Neural progenitor cell (in vitro differentiated cells): ENCODE results near the gene TMEM108. TPM values are rescaled to one million over a fixed set of nuclear protein-coding genes. Genes with fewer than 3 reads are reported as not detected.

ENCODE experiments used
- DNase-seq: peaks from one replicate; pipeline ENCODE4 v3.0.0-alpha.2; 2016; ENCODE audit warnings: low spot score
- H2AFZ ChIP-seq: fragments of 200-600 bp; sonication (generic); replicated peaks from 2 replicates; pipeline ENCODE4 v1.6.1; 2016; ENCODE audit warnings: antibody characterized with exemption
- H3F3A ChIP-seq: fragments of 200-600 bp; sonication (generic); 2 replicates; pipeline ENCODE4 v1.6.1; 2016; ENCODE audit warnings: antibody characterized with exemption, low read depth
- H3K27ac ChIP-seq: fragments of 200-600 bp; sonication (generic); 2 replicates; pipeline ENCODE4 v1.5.1; 2016; ENCODE audit warnings: mild to moderate bottlenecking
- H3K27me3 ChIP-seq: fragments of 200-600 bp; sonication (generic); 2 replicates; pipeline ENCODE4 v1.6.1; 2016; ENCODE audit warnings: mild to moderate bottlenecking, moderate library complexity
- H3K36me3 ChIP-seq: fragments of 200-600 bp; sonication (generic); 2 replicates; pipeline ENCODE4 v1.5.1; 2016
- H3K4me1 ChIP-seq: fragments of 200-600 bp; sonication (generic); 2 replicates; pipeline ENCODE4 v1.6.1; 2016; ENCODE audit warnings: mixed run types
- H3K4me2 ChIP-seq: fragments of 200-600 bp; sonication (generic); 2 replicates; pipeline ENCODE4 v1.6.1; 2016
- H3K4me3 ChIP-seq: fragments of 200-600 bp; sonication (generic); 2 replicates; pipeline ENCODE4 v1.5.1; 2016
- H3K79me2 ChIP-seq: fragments of 200-600 bp; sonication (generic); 2 replicates; pipeline ENCODE4 v1.6.1; 2016; ENCODE audit warnings: low read depth
- H3K9ac ChIP-seq: fragments of 200-600 bp; sonication (generic); 2 replicates; pipeline ENCODE4 v1.6.1; 2016
- H3K9me3 ChIP-seq: fragments of 200-600 bp; sonication (generic); 2 replicates; pipeline ENCODE4 v1.5.1; 2016; ENCODE audit warnings: low read depth
- H4K20me1 ChIP-seq: fragments of 200-600 bp; sonication (generic); 2 replicates; pipeline ENCODE4 v1.6.1; 2016; ENCODE audit warnings: low read depth
- H3K27ac Mint-ChIP-seq: 3 replicates; pipeline ENCODE4 v1.8.0; 2021; ENCODE audit warnings: mixed read lengths
- H3K27me3 Mint-ChIP-seq: 2 replicates; pipeline ENCODE4 v1.8.0; 2022; ENCODE audit warnings: low read depth, mild to moderate bottlenecking, inconsistent platforms, moderate library complexity, mixed read lengths; ENCODE audit not compliant: insufficient read depth
- H3K36me3 Mint-ChIP-seq: 3 replicates; pipeline ENCODE4 v1.8.0; 2021; ENCODE audit warnings: mixed read lengths
- H3K4me1 Mint-ChIP-seq: 3 replicates; pipeline ENCODE4 v1.8.0; 2021; ENCODE audit warnings: mixed read lengths
- H3K4me3 Mint-ChIP-seq: 3 replicates; pipeline ENCODE4 v1.8.0; 2021; ENCODE audit warnings: mild to moderate bottlenecking, moderate library complexity, mixed read lengths
- H3K9me3 Mint-ChIP-seq: 3 replicates; pipeline ENCODE4 v1.8.0; 2020; ENCODE audit warnings: mixed read lengths
- EZH2 ChIP-seq: fragments of 200-600 bp; sonication (generic); IDR thresholded peaks from 2 replicates; pipeline ENCODE4 v1.6.1; 2017; ENCODE audit warnings: antibody characterized with exemption, mild to moderate bottlenecking, moderate library complexity
- EZH2phosphoT487 ChIP-seq: fragments of 200-600 bp; sonication (generic); IDR thresholded peaks from 2 replicates; pipeline ENCODE4 v1.6.1; 2017; ENCODE audit warnings: antibody characterized with exemption
- total RNA-seq: library from RNA; depleted of rRNA; stranded (reverse); fragments of >200 nt; gene quantifications from 2 replicates; pipeline ENCODE4 v1.2.3, GENCODE V29; 2015; ENCODE audit warnings: low replicate concordance
- TF ChIP-seq, protein P1 (sequence below): fragments of 200-600 bp; sonication (generic); IDR thresholded peaks from 2 replicates; pipeline ENCODE4 v1.5.1; 2017; ENCODE audit warnings: antibody characterized with exemption, mild to moderate bottlenecking

TMEM108 gene
- total RNA-seq, 1 donor from 2014 or later: 4.8 TPM

DNA sequence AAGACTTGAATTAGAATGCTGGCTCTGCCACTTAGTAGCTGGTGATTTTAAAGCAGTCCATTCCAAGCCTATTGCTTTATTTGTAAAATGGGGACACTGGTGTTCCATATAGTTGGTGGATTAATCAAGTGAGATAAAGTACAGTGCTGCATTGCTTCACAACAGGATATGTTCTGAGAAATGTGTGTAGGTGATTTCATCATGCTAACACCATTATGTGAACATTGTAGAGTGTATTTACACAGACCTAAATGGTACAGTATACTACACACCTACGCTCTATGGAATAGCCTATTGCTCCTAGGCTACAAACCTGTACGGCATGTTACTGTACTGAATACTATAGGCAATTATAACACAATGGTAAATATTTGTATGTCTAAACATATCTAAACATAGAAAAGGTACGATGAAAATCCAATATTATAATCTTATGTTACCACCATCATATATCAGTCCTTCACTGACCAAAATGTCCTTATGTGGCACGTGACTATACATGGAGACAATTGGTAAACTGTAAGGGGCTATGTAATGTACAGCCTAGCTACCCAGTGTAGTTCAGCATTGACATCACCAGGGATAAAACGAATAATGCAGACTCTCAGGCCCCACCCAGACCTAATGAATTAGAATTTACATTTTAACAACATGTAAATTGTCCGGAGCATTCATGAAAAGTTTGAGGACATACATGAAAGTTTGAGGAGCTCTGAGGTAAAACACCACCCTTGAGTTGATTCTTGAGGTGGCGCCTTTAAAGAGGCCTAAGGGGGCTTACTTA, 240.3 kb downstream of the TMEM108 start:
- H3K9me3 ChIP-seq: no peaks in the 10 kb centered on the region
- no peak overlapping the region for H3K4me3 ChIP-seq
- no peaks in the 10 kb centered on the region for H3K79me2 ChIP-seq
- Mint-ChIP-seq H3K36me3 (no peaks in the 10 kb centered on the region), H3K4me1 (peaks cover 50% of the 10 kb centered on the region), H3K9me3 (no peaks in the 10 kb centered on the region), H3K4me3 (no peak overlapping the region), H3K27me3 (no peaks in the 10 kb centered on the region), H3K27ac (no peak overlapping the region)
- H4K20me1 ChIP-seq: no peaks in the 10 kb centered on the region
- H3F3A ChIP-seq: no peaks in the 10 kb centered on the region
- H3K4me2 ChIP-seq: no peak overlapping the region
- H3K36me3 ChIP-seq: no peaks in the 10 kb centered on the region
- no peak overlapping the region for H3K9ac ChIP-seq
- H3K27me3 ChIP-seq: no peaks in the 10 kb centered on the region
- no peak overlapping the region for H2AFZ ChIP-seq
- no peak overlapping the region for H3K27ac ChIP-seq
- H3K4me1 ChIP-seq: peaks cover 11% of the 10 kb centered on the region
- no peak for DNase-seq
- no peak for TF ChIP-seq EZH2phosphoT487
- TF ChIP-seq EZH2: no peak
- TF ChIP-seq, protein P1, sequence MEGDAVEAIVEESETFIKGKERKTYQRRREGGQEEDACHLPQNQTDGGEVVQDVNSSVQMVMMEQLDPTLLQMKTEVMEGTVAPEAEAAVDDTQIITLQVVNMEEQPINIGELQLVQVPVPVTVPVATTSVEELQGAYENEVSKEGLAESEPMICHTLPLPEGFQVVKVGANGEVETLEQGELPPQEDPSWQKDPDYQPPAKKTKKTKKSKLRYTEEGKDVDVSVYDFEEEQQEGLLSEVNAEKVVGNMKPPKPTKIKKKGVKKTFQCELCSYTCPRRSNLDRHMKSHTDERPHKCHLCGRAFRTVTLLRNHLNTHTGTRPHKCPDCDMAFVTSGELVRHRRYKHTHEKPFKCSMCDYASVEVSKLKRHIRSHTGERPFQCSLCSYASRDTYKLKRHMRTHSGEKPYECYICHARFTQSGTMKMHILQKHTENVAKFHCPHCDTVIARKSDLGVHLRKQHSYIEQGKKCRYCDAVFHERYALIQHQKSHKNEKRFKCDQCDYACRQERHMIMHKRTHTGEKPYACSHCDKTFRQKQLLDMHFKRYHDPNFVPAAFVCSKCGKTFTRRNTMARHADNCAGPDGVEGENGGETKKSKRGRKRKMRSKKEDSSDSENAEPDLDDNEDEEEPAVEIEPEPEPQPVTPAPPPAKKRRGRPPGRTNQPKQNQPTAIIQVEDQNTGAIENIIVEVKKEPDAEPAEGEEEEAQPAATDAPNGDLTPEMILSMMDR: no peak

DNA sequence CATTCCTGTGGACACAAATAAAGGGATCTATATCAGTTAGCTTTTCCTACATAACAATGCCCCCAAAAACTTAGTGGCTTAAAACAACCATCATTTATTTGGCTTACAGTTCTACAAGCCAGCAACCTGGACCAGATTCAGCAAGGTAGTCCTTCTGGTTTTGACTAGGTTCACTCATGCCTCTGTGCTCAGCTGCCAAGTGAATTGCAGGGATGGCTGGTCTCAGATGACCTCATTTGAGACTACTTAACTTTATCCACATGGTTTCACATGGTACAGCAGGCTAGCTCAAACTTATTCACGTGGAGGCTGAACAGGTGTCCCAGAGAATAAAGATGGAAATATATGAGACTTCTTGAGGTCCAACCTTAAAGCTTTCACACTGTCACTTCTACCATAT, 242.4 kb downstream of the TMEM108 start:
- Histone ChIP-seq H3K27me3 (no peaks in the 10 kb centered on the region), H3K79me2 (no peaks in the 10 kb centered on the region), H3K9me3 (no peaks in the 10 kb centered on the region), H3K36me3 (no peaks in the 10 kb centered on the region), H2AFZ (no peak overlapping the region), H3K27ac (no peak overlapping the region), H4K20me1 (no peaks in the 10 kb centered on the region), H3K9ac (no peak overlapping the region), H3F3A (peaks cover 7% of the 10 kb centered on the region), H3K4me2 (no peak overlapping the region), H3K4me1 (peaks cover 20% of the 10 kb centered on the region), H3K4me3 (no peak overlapping the region)
- Mint-ChIP-seq H3K27me3 (no peaks in the 10 kb centered on the region), H3K4me1 (peaks cover 48% of the 10 kb centered on the region), H3K36me3 (no peaks in the 10 kb centered on the region), H3K4me3 (no peak overlapping the region), H3K9me3 (no peaks in the 10 kb centered on the region), H3K27ac (no peak overlapping the region)
- TF ChIP-seq, protein P1: no peak
- TF ChIP-seq EZH2phosphoT487 (no peak), EZH2 (no peak)
- no peak for DNase-seq

DNA sequence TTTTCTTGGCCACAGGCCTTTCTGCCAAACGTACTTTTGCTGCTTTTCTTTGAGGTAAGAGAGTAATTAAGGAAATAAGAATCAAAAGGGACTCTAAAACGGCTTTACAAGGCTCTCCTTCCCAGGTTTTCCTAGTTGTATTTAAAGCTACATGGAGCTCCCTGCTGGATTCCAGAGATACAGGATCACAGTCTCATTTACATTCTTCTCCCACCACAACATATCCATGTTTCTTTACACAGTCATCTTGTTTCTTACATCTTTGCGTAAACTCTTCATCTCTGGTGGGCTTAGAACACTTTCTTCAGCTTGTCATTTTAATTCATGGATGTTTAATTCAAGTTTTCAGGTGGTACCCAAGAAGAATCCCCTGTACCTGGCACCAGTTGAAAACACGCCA, 244.0 kb downstream of the TMEM108 start:
- DNase-seq: no peak
- Mint-ChIP-seq H3K4me1 (peaks cover 35% of the 10 kb centered on the region), H3K4me3 (no peak overlapping the region), H3K27ac (no peak overlapping the region), H3K9me3 (peaks cover 2% of the 10 kb centered on the region), H3K27me3 (no peaks in the 10 kb centered on the region), H3K36me3 (no peaks in the 10 kb centered on the region)
- no peak overlapping the region for H3K27ac ChIP-seq
- H3K9ac ChIP-seq: no peak overlapping the region
- no peak overlapping the region for H2AFZ ChIP-seq
- peaks cover 20% of the 10 kb centered on the region for H3K4me1 ChIP-seq
- H4K20me1 ChIP-seq: no peaks in the 10 kb centered on the region
- H3F3A ChIP-seq: peaks cover 7% of the 10 kb centered on the region
- no peak overlapping the region for H3K4me2 ChIP-seq
- H3K27me3 ChIP-seq: no peaks in the 10 kb centered on the region
- no peaks in the 10 kb centered on the region for H3K9me3 ChIP-seq
- no peak overlapping the region for H3K4me3 ChIP-seq
- no peaks in the 10 kb centered on the region for H3K36me3 ChIP-seq
- TF ChIP-seq EZH2: no peak
- no peak for TF ChIP-seq EZH2phosphoT487
- TF ChIP-seq, protein P1: no peak
- no peaks in the 10 kb centered on the region for H3K79me2 ChIP-seq
